B cell (primary cell): Measurements from ENCODE around the gene ACP7.

Experiments used
- EZH2 ChIP-seq: IDR thresholded peaks from 2 replicates; pipeline ENCODE4 v1.6.1; 2012; ENCODE audit warnings: borderline replicate concordance, low read depth, mild to moderate bottlenecking, moderate library complexity, low read length; ENCODE audit not compliant: insufficient read depth, poor library complexity, severe bottlenecking
- TF ChIP-seq, protein P1 (sequence below): fragments of 200-600 bp; IDR thresholded peaks from one replicate; pipeline ENCODE4 v1.8.0; 2022; ENCODE audit warnings: antibody characterized with exemption, mild to moderate bottlenecking

DNA sequence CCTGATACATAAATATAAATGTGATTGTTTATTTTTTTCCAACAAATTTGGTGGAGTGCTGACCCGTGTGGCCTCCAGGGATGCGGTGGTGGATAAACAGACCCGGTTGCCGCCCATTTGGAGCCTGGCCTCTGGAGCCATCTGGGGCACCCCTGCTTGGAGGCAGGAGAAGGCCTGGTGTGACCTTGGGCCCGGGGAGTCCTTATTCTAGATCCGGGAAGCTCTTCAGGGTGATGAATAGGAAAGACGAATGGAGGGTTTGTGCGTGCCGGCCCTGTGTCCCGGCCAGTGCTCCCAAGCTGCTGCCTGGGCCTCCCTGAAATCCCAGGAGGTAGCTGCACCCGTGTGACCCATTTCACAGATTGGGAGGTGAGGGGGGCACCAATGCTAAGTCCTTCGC lies 53.0 kb downstream of the ACP7 start:
- TF ChIP-seq, protein P1, sequence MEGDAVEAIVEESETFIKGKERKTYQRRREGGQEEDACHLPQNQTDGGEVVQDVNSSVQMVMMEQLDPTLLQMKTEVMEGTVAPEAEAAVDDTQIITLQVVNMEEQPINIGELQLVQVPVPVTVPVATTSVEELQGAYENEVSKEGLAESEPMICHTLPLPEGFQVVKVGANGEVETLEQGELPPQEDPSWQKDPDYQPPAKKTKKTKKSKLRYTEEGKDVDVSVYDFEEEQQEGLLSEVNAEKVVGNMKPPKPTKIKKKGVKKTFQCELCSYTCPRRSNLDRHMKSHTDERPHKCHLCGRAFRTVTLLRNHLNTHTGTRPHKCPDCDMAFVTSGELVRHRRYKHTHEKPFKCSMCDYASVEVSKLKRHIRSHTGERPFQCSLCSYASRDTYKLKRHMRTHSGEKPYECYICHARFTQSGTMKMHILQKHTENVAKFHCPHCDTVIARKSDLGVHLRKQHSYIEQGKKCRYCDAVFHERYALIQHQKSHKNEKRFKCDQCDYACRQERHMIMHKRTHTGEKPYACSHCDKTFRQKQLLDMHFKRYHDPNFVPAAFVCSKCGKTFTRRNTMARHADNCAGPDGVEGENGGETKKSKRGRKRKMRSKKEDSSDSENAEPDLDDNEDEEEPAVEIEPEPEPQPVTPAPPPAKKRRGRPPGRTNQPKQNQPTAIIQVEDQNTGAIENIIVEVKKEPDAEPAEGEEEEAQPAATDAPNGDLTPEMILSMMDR: no peak
- no peak for TF ChIP-seq EZH2
